Hepatocyte (in vitro differentiated cells): ENCODE measurements around the gene TXNDC2.

ENCODE experiments used
- CTCF ChIP-seq: fragments of 200-600 bp; sonication (generic); IDR thresholded peaks from 2 replicates; pipeline ENCODE4 v1.5.1; 2016; ENCODE audit warnings: antibody characterized with exemption, mild to moderate bottlenecking; ENCODE audit not compliant: poor library complexity
- EZH2 ChIP-seq: fragments of 200-600 bp; sonication (generic); IDR thresholded peaks from 2 replicates; pipeline ENCODE4 v1.6.1; 2016; ENCODE audit warnings: antibody characterized with exemption, mild to moderate bottlenecking, borderline replicate concordance
- EZH2phosphoT487 ChIP-seq: fragments of 200-600 bp; sonication (generic); IDR thresholded peaks from one replicate; pipeline ENCODE4 v1.6.1; 2018; ENCODE audit warnings: antibody characterized with exemption, mild to moderate bottlenecking, low read depth, moderate library complexity; ENCODE audit not compliant: unreplicated experiment, severe bottlenecking

- TF ChIP-seq CTCF (no peak), EZH2 (no peak), EZH2phosphoT487 (no peak)
Measured at GRCh38 chr18:9861157-9861556, 24.6 kb upstream of the TXNDC2 start.
